GM23338 (cell line): Measurements from ENCODE around the gene MRAP.

Experiments used
- EZH2 ChIP-seq: fragments of 200-600 bp; sonication (generic); IDR thresholded peaks from one replicate; pipeline ENCODE4 v1.8.0; 2017; ENCODE audit warnings: antibody characterized with exemption, mild to moderate bottlenecking, low read depth; ENCODE audit not compliant: unreplicated experiment
- POLR2AphosphoS5 ChIP-seq: IDR thresholded peaks from 2 replicates; pipeline ENCODE4 v1.6.1; 2016; ENCODE audit warnings: antibody characterized with exemption, low read depth
- TF ChIP-seq, protein P1 (sequence below), 2 experiments: fragments of 200-600 bp in 1 of 2; sonication (generic) in 1 of 2; conservative IDR thresholded peaks; 2 replicates each; pipeline versions ENCODE4 v1.5.1 to v1.6.1; 2016 to 2017; ENCODE audit warnings: antibody characterized with exemption in 2 of 2, low read depth in 2 of 2, mild to moderate bottlenecking in 2 of 2, moderate library complexity in 1 of 2

DNA sequence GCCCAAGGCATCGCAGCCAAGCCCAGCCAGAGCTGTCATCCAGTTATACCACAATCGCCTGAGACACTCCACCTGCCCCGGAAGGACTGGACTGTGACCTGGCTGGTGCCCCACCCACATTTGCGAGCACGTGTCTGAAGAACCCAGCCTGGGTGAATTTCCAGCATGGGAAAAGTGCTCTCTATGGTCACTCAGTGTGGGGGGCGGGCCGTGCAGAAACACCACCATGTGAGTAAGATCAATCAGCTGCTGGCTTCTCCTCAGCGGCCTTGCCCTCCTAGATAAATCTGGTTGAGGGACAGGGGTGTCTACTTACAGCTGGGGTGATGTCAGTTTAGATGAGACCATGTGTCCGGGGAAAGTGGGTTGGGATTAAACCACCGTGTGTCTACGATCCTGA is 49.3 kb downstream of the MRAP start:
- TF ChIP-seq, protein P1, sequence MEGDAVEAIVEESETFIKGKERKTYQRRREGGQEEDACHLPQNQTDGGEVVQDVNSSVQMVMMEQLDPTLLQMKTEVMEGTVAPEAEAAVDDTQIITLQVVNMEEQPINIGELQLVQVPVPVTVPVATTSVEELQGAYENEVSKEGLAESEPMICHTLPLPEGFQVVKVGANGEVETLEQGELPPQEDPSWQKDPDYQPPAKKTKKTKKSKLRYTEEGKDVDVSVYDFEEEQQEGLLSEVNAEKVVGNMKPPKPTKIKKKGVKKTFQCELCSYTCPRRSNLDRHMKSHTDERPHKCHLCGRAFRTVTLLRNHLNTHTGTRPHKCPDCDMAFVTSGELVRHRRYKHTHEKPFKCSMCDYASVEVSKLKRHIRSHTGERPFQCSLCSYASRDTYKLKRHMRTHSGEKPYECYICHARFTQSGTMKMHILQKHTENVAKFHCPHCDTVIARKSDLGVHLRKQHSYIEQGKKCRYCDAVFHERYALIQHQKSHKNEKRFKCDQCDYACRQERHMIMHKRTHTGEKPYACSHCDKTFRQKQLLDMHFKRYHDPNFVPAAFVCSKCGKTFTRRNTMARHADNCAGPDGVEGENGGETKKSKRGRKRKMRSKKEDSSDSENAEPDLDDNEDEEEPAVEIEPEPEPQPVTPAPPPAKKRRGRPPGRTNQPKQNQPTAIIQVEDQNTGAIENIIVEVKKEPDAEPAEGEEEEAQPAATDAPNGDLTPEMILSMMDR (conservative IDR thresholded peaks at IDR 0.05; ENCODE audit: low read depth in 2 of 2) = no peak
- TF ChIP-seq POLR2AphosphoS5 (no peak), EZH2 (no peak)
